Tongue (tissue), 2 donors: ENCODE data around the gene PTPRJ. TPM values are rescaled to one million over a fixed set of nuclear protein-coding genes. Genes with fewer than 3 reads are reported as not detected.

Experiments used
- DNase-seq: peaks from one replicate; pipeline ENCODE4 v3.0.0-alpha.2; 2015
- total RNA-seq: library from RNA; depleted of rRNA; stranded (reverse); fragments of >200 nt; gene quantifications from one replicate; pipeline ENCODE4 v1.2.3, GENCODE V29; 2014

Gene PTPRJ
- total RNA-seq, 1 donor from 2014 or later, result 8.9 TPM

- no peak for DNase-seq
Observed at GRCh38 chr11:48066881-48067800, 86.8 kb downstream of the PTPRJ start.

DNA sequence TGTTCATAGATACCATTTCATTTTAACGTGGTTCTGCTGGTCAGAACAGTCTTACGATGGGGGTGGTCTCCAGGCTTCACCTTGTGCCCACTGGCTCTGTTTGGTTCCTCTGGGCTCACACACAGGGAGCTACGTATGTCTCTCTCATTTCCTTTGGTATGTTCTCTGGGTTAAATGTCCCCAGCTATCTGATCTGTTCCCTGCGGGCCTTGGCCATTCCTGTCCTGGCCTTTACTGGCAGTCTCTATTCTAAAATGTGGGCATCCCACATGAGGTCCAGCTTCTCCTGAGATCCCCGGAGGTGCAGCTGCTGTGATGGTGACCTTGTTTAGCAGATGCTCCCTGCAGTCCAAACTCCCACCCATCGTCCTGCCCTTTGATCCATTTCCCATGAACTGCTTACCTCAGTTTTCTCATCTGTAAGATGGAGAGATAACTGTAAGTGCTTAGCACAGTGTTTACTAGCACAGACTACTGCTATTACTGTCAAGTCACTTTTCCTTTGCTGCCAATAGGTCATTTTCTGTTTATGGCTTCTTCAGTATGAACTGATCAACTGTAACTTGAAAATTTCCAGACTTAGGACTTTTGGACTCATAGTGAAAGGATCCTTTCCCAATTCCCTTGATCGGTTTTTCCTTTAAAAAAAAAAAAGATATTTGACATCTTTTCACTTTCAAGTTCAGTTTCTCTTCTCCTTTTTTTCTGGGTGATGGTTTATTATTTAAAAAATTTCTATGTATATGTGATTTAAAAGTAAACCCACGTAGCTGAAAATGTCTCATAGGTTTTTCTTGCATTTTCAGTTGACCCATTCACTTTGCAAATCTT lies 92.9 kb downstream of the PTPRJ start:
- DNase-seq, result no peak

DNA sequence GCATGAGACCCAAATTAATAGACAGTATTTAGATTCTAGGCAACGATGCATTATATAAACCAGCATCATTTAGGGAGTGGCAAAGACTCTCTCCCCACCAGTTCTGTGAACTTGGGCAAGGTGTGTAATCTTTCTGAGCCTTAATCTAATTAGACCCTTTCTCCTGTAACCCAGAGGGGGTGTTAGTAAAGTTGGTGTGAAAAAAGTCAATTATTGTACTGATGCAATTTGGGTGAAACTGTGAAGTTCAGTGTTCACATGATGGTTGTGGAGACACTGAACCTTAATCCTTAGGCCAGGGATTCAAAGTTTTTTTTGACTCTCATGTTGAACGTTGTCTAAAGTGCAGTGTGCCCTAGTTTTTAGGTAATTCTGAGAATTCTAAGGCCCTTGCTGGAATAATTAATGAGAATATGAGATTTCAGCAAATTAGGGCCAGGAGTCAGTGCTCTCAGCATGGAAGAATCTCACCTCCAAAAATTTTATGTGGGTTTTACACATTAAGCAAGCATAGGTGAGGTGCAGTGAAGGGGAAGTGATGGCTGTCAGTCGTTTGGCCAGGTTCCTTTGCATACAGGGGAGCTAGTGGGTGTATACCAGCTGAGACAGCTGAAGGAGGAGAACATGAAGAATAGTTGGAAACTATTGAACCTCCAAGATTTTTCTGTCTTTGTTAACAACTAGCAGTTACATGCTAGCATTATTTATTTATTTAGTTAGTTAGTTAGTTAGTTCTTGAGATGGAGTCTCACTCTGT lies 94.2 kb downstream of the PTPRJ start:
- no peak for DNase-seq

DNA sequence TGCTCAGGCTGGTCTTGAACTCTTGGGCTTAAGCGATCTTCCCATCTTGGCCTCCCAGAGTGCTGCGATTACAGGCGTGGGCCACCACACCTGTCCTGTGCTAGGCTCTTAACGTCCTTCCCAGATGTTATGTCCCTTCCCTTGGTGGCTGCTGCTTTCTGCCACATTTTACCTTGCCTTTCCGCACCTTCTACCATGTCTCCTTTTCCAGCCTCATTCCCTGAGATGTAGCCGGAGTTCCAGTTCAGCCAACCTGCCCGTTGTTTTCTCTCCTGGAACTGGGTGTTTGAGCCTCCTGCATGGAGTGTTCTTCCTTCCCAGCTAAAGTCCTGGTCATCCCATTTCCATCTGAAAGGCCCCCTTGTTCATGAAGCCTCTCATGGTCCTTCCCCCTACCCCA lies 95.3 kb downstream of the PTPRJ start:
- DNase-seq, result no peak

DNA sequence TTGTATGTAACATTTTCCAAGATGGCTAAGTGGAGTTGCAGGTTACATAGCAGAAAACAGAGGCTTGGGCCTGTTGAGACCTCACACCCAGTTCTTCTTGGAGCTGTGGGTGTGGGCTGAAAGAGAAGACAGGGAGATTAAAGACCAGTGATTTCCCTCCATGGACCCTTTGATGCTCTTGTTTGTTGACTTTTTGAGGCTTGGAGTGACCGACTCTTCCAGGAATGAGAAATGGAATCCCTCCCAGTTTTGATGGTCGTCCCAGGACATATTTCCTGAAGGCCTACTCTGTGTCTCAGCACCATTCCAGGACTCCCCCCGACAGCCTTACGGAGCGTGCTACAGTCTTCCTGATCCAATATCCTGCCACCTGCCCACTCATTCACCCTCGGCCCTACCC lies 96.9 kb downstream of the PTPRJ start:
- DNase-seq, result no peak

- DNase-seq, result no peak
Observed at GRCh38 chr11:48078689-48079088, 98.3 kb downstream of the PTPRJ start.

GRCh38 chr11:48079596-48079995 lies 99.2 kb downstream of the PTPRJ start:
- DNase-seq, result no peak

GRCh38 chr11:48080301-48080861 lies 100.0 kb downstream of the PTPRJ start:
- no peak for DNase-seq

- no peak for DNase-seq
Observed at GRCh38 chr11:48081151-48082010, 101.0 kb downstream of the PTPRJ start.

- no peak for DNase-seq
Observed at GRCh38 chr11:48082771-48083170, 102.4 kb downstream of the PTPRJ start.

DNA sequence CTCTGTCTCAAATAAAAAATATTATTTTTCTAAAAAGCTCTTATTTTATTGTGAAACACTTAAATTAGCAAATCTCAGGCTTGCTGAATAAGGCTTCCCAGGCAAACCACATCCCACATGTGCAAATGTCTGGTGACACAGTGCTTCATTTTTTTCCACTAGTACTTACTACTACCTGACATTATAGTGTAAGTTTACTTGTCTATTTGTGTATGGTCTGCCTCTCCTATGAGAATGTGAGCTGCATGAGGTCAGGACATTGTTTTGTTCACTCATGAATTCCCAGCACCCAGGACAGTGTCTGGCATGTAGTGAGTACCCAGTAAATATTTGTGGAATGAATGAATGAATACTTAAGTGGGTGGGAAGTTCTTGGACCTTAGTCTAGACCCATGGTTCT lies 103.1 kb downstream of the PTPRJ start:
- no peak for DNase-seq

DNA sequence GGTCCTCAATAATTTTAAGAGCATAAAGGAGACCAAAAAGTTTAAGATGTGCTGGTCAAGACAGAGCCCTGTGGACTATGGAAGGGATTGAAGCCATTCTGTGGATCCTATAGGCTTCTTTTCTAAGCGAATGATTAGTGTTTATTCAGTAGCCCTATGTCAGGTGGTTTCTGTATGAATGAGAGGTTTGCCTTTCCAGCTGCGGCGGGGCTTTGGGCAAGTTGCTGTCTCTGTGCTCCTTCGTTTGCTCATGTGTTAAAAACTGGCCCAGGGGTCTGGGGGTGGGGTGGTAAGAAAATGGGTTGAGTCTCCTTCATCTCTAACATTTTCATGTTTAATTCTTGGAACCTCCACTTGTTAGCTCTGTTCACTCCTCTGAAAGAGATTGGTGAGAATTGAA lies 105.3 kb downstream of the PTPRJ start:
- DNase-seq, result no peak

DNA sequence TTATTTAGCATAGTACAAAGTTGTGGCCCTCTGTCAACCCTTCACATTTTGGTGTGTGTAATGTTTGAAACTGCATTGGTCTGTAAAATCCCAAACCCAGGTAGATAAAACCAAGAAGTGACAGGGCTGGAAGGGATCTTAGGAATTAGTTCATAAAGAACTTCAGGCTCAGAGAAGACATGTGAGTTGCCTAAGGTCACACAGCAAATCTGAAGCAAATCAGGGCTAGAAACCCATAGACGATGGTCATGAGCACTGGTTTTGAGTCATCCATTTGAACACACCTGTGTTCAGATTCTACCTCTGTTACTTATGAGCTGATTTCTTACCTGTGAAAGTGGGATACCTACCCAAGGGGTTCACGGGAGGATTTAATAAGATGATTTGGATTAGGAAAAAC lies 107.1 kb downstream of the PTPRJ start:
- no peak for DNase-seq

DNA sequence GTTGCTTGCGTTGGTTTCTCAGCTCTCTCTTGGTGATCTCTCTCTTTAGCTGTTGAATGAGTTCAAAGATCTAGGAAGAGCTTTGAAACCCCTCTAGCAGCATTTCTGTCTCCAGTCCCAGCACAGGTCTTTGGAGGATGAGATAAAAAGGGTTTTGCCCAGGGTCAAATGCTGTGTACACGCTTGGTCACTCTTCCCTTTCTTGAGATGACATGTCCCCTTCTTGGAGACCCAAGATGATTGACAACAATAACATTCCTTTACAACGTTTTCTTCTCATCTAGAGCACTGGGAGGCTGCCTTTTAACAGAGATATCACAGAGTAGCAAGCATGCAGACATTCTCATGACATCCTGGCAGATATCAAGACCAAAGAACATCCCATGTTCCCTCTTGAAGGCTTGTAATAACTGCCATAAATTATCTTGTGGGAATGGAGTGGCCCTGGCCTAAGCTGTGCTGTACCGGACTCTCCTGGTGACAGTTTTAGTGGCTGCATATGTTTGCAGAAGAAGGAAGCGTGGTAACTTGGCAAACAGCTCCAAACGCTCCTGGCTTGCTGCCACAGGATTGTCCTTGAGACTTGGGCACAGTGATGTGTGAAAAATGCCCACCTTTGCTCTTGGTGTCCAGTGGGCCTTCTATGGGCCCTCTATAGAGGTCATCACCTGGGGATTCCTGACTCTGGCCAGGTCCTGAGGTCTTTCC lies 107.8 kb downstream of the PTPRJ start:
- DNase-seq, result no peak

DNA sequence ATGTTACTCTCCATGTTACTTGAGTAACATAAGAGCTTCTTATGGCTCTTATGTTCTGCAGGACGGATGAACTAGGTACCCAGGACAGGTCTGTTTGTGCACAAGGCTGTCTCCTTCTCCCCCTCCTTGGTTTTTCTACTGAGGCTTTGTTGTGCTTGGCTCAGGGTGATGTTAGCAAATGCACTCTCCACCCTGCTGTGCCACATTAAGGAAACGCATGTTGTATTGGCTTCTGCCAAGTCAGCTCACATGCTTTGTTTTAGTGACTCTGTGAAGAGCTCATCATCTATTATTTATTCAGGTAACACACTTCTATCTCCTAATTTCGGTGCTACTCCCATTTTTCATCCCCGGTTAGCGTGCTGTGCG lies 108.3 kb downstream of the PTPRJ start:
- no peak for DNase-seq

DNA sequence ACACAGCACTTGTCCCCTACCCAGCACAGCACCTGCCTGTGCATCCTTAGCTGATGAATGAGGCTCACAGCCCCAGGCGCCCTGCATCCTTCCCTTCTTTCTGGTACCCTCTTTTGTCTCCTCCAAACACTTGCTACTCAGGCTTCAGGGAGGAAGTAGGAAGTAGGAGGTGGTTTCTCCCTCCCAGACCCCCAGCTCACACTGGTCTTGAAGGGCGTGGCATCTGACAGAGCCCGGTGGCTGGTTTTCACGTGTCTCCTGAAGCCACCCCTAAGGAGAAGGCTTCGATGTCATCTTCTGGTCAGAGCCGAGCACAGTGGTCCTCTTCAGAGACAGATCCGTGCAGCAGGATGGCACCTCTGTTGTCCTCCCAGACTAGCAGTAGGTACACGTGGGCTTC lies 109.8 kb downstream of the PTPRJ start:
- DNase-seq, result no peak

GRCh38 chr11:48091426-48092102 lies 111.2 kb downstream of the PTPRJ start:
- no peak for DNase-seq

DNA sequence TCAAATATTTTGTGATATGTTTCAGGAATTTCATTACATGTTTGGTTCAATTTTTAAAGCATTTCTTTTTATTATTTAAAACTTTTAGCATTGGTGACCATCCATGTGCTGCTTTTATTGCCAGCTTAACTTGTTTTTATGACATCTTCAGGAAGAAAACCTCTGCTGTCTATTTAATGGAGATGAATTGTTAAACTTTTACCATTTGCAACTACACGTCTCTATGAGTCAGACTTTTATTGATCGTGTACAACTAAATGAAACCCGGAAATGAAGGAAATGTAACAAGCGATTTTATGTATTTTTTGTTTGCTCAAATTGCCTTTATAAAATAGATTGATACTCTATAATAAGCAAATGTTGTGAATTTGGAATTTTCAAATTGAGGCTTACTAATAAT lies 113.0 kb downstream of the PTPRJ start:
- DNase-seq, result no peak

DNA sequence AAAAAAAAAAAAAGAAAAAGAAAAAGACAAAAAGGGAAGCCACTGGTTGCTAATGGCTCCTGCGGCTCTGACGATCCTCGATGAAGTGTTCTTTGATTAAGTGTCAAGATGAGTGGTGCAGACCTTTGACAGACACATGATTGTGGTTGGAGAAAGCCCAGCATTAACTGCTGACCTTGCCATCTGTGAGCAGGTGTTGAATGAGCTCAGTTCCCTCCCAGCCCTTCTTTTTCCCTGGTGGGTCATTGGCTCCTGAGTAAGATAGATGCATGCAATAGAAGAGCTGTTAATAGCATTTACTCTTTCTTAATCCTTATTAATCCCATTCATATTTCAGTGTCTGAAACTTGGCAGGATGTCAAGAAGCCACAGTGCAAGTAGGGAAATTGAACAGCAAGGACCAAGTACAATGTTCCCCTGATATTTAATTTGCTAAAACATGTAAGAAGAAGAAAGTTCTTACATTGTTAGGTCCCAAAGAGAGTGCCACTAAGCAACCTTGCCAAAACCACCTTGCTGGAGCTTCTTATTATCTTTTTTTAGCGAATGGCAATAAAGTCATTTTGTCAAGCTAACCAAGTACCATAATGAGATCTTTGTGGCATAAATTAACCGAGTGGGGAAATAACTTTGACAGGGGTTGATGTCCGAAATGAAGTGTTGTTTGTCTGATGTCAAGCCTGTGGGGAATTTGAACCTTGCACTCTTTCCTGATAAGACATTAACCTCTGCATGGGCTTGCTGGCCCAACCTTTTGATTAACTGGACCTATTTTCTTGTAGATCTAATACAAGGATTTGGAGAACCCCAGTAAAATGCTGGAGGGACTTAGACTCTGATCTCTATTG lies 113.7 kb downstream of the PTPRJ start:
- peak; percentile 59 for DNase-seq
